DND-41 (cell line): ENCODE measurements around the gene SCMH1.

ENCODE experiments used
- EZH2 ChIP-seq: IDR thresholded peaks from 3 replicates; pipeline ENCODE4 v1.6.1; 2012; ENCODE audit warnings: borderline replicate concordance, low read depth, mild to moderate bottlenecking, moderate library complexity, low read length, inconsistent platforms; ENCODE audit not compliant: severe bottlenecking
- TF ChIP-seq, protein P1 (sequence below): IDR thresholded peaks from 2 replicates; pipeline ENCODE4 v1.5.1; 2012; ENCODE audit warnings: borderline replicate concordance, low read length, moderate library complexity, mild to moderate bottlenecking; ENCODE audit not compliant: poor library complexity, severe bottlenecking; ENCODE audit errors: extremely low read depth

- TF ChIP-seq, protein P1, sequence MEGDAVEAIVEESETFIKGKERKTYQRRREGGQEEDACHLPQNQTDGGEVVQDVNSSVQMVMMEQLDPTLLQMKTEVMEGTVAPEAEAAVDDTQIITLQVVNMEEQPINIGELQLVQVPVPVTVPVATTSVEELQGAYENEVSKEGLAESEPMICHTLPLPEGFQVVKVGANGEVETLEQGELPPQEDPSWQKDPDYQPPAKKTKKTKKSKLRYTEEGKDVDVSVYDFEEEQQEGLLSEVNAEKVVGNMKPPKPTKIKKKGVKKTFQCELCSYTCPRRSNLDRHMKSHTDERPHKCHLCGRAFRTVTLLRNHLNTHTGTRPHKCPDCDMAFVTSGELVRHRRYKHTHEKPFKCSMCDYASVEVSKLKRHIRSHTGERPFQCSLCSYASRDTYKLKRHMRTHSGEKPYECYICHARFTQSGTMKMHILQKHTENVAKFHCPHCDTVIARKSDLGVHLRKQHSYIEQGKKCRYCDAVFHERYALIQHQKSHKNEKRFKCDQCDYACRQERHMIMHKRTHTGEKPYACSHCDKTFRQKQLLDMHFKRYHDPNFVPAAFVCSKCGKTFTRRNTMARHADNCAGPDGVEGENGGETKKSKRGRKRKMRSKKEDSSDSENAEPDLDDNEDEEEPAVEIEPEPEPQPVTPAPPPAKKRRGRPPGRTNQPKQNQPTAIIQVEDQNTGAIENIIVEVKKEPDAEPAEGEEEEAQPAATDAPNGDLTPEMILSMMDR, result no peak
- no peak for TF ChIP-seq EZH2
Measured at GRCh38 chr1:40985161-40985560, 256.9 kb downstream of the SCMH1 start.
